H9 (cell line): Measurements from ENCODE around the gene MRPS34. TPM values are rescaled to one million over a fixed set of nuclear protein-coding genes. Genes with fewer than 3 reads are reported as not detected.

Source experiments
- DNase-seq: peaks from one replicate; pipeline ENCODE4 v3.0.0-alpha.2; 2017
- H2AFZ ChIP-seq: one replicate; pipeline ENCODE4 v1.6.1; 2013; ENCODE audit warnings: mild to moderate bottlenecking, low read length, control low read depth, moderate library complexity
- H2AK5ac ChIP-seq: 2 replicates; pipeline ENCODE4 v1.6.1; 2013; ENCODE audit warnings: low read length, control low read depth, mixed read lengths; ENCODE audit not compliant: insufficient read length
- H2BK120ac ChIP-seq: one replicate; pipeline ENCODE4 v1.6.1; 2013; ENCODE audit warnings: low read depth, mild to moderate bottlenecking, low read length, control low read depth, inconsistent platforms; ENCODE audit not compliant: poor library complexity, severe bottlenecking
- H2BK12ac ChIP-seq: 2 replicates; pipeline ENCODE4 v1.6.1; 2013; ENCODE audit warnings: low read length, control low read depth, mixed read lengths, low read depth; ENCODE audit not compliant: insufficient read length
- H2BK15ac ChIP-seq: 2 replicates; pipeline ENCODE4 v1.6.1; 2013; ENCODE audit warnings: low read depth, low read length, control low read depth
- H2BK20ac ChIP-seq: one replicate; pipeline ENCODE4 v1.6.1; 2013; ENCODE audit warnings: low read depth, mild to moderate bottlenecking, low read length, control low read depth, inconsistent platforms; ENCODE audit not compliant: poor library complexity, severe bottlenecking
- H2BK5ac ChIP-seq: 2 replicates; pipeline ENCODE4 v1.6.1; 2013; ENCODE audit warnings: low read length, control low read depth, mixed read lengths; ENCODE audit not compliant: insufficient read length
- H3K14ac ChIP-seq: 2 replicates; pipeline ENCODE4 v1.6.1; 2013; ENCODE audit warnings: low read length, control low read depth; ENCODE audit not compliant: insufficient read depth
- H3K18ac ChIP-seq: 2 replicates; pipeline ENCODE4 v1.6.1; 2013; ENCODE audit warnings: low read depth, mild to moderate bottlenecking, mixed read lengths, low read length, control low read depth; ENCODE audit not compliant: insufficient read length
- H3K23ac ChIP-seq: 2 replicates; pipeline ENCODE4 v1.6.1; 2013; ENCODE audit warnings: low read length, control low read depth, mixed read lengths, low read depth; ENCODE audit not compliant: insufficient read length
- H3K23me2 ChIP-seq: 2 replicates; pipeline ENCODE4 v1.6.1; 2013; ENCODE audit warnings: low read depth, mild to moderate bottlenecking, mixed read lengths, low read length, control low read depth; ENCODE audit not compliant: insufficient read length, poor library complexity, severe bottlenecking
- H3K27ac ChIP-seq: 2 replicates; pipeline ENCODE4 v1.5.1; 2013; ENCODE audit warnings: low read length, control low read depth, mixed read lengths, low read depth; ENCODE audit not compliant: insufficient read length
- H3K27me3 ChIP-seq: 2 replicates; pipeline ENCODE4 v1.6.1; 2013; ENCODE audit warnings: low read length, control low read depth, inconsistent platforms; ENCODE audit not compliant: insufficient read depth
- H3K4ac ChIP-seq: 2 replicates; pipeline ENCODE4 v1.6.1; 2013; ENCODE audit warnings: low read depth, mild to moderate bottlenecking, control low read depth, inconsistent platforms, low read length, moderate library complexity
- H3K4me1 ChIP-seq: 2 replicates; pipeline ENCODE4 v1.6.1; 2013; ENCODE audit warnings: low read length, control low read depth, inconsistent platforms; ENCODE audit not compliant: insufficient read depth
- H3K4me2 ChIP-seq: 2 replicates; pipeline ENCODE4 v1.6.1; 2013; ENCODE audit warnings: low read length, control low read depth, mixed read lengths; ENCODE audit not compliant: insufficient read length, insufficient read depth
- H3K56ac ChIP-seq: 2 replicates; pipeline ENCODE4 v1.6.1; 2013; ENCODE audit warnings: low read depth, mild to moderate bottlenecking, mixed read lengths, low read length, control low read depth; ENCODE audit not compliant: insufficient read length
- H3K79me1 ChIP-seq: 2 replicates; pipeline ENCODE4 v1.6.1; 2013; ENCODE audit warnings: low read depth, mild to moderate bottlenecking, moderate library complexity, low read length, control low read depth, inconsistent platforms; ENCODE audit not compliant: insufficient read depth, poor library complexity, severe bottlenecking
- H3K79me2 ChIP-seq: 2 replicates; pipeline ENCODE4 v1.6.1; 2013; ENCODE audit warnings: low read length, control low read depth, inconsistent platforms; ENCODE audit not compliant: insufficient read depth
- H3K9ac ChIP-seq: 2 replicates; pipeline ENCODE4 v1.6.1; 2013; ENCODE audit warnings: low read length, control low read depth, mixed read lengths; ENCODE audit not compliant: insufficient read length; ENCODE audit errors: extremely low read depth
- H3K9me3 ChIP-seq: one replicate; pipeline ENCODE4 v1.6.1; 2013; ENCODE audit warnings: low read depth, low read length, inconsistent platforms; ENCODE audit not compliant: control insufficient read depth
- H3T11ph ChIP-seq: one replicate; pipeline ENCODE4 v1.6.1; 2013; ENCODE audit warnings: mild to moderate bottlenecking, low read length, control low read depth, inconsistent platforms
- H4K20me1 ChIP-seq: one replicate; pipeline ENCODE4 v1.6.1; 2013; ENCODE audit not compliant: control insufficient read depth, insufficient read length, insufficient read depth
- H4K5ac ChIP-seq: 2 replicates; pipeline ENCODE4 v1.6.1; 2013; ENCODE audit warnings: low read depth, mild to moderate bottlenecking, mixed read lengths, low read length, control low read depth; ENCODE audit not compliant: insufficient read length
- H4K8ac ChIP-seq: replicated peaks from 2 replicates; pipeline ENCODE4 v1.6.1; 2013; ENCODE audit warnings: low read length, control low read depth, mixed read lengths, low read depth; ENCODE audit not compliant: insufficient read length
- H4K91ac ChIP-seq: 2 replicates; pipeline ENCODE4 v1.6.1; 2013; ENCODE audit warnings: low read depth, mild to moderate bottlenecking, moderate library complexity, mixed read lengths, low read length, control low read depth; ENCODE audit not compliant: insufficient read length
- H3K27ac Mint-ChIP-seq, 3 experiments: 2 replicates in 2 of 3; 3 replicates in 1 of 3; pipeline ENCODE4 v1.8.0; 2020 to 2021; ENCODE audit warnings: mixed read lengths in 3 of 3, mild to moderate bottlenecking in 1 of 3, moderate library complexity in 1 of 3
- H3K27me3 Mint-ChIP-seq: 2 replicates; pipeline ENCODE4 v1.8.0; 2021; ENCODE audit warnings: low read depth, mild to moderate bottlenecking, moderate library complexity, mixed read lengths
- H3K36me3 Mint-ChIP-seq, 3 experiments: 2 replicates in 2 of 3; 3 replicates in 1 of 3; pipeline ENCODE4 v1.8.0; 2020 to 2021; ENCODE audit warnings: low read depth in 3 of 3, mixed read lengths in 3 of 3; ENCODE audit not compliant: insufficient read depth in 1 of 3
- H3K4me1 Mint-ChIP-seq, 2 experiments: 2 replicates each; pipeline ENCODE4 v1.8.0; 2020; ENCODE audit warnings: mixed read lengths in 2 of 2
- H3K4me3 Mint-ChIP-seq, 2 experiments: 2 replicates in 1 of 2; 3 replicates in 1 of 2; pipeline ENCODE4 v1.8.0; 2020 to 2021; ENCODE audit warnings: mild to moderate bottlenecking in 2 of 2, mixed read lengths in 2 of 2, moderate library complexity in 1 of 2
- H3K9me3 Mint-ChIP-seq, 2 experiments: 2 replicates in 1 of 2; 3 replicates in 1 of 2; pipeline ENCODE4 v1.8.0; 2020; ENCODE audit warnings: mild to moderate bottlenecking in 2 of 2, mixed read lengths in 2 of 2, moderate library complexity in 1 of 2
- CTCF ChIP-seq: fragments of 200-600 bp; sonication (generic); conservative IDR thresholded peaks from 3 replicates; pipeline ENCODE4 v1.8.0; 2021; ENCODE audit warnings: antibody characterized with exemption, mild to moderate bottlenecking
- WGBS: extraction: QIAGEN DNeasy Blood & Tissue Kit; methylation state at CpG from one replicate; pipeline ENCODE4 v1.1.7; 2013; ENCODE audit warnings: missing lambda C conversion rate, low lambda C conversion rate, mixed read lengths; ENCODE audit not compliant: insufficient read length; ENCODE audit errors: extremely low coverage; 5-methylcytosine and 5-hydroxymethylcytosine counted together
- total RNA-seq: library from RNA; stranded (reverse); gene quantifications from 2 replicates; pipeline ENCODE4 v1.2.1, GENCODE V29; 2021

The MRPS34 gene
- total RNA-seq, 1 experiment from 2014 or later: 205 TPM

GRCh38 chr16:1752853-1753252 lies 20.1 kb downstream of the MRPS34 start:
- no CpG with 5 or more reads among the region's 14 CpGs for WGBS
- Histone ChIP-seq H3K18ac (no peak overlapping the region), H3K9ac (no peak overlapping the region), H2BK5ac (no peak overlapping the region), H4K8ac (no peak overlapping the region), H3K79me2 (no peaks in the 10 kb centered on the region), H3K27ac (no peak overlapping the region), H3K9me3 (no peaks in the 10 kb centered on the region), H3K4me2 (no peak overlapping the region), H3T11ph (no peak overlapping the region), H2AFZ (no peak overlapping the region), H4K20me1 (no peaks in the 10 kb centered on the region), H4K5ac (no peak overlapping the region), H2BK12ac (no peak overlapping the region), H3K4me1 (no peaks in the 10 kb centered on the region), H2BK20ac (no peak overlapping the region), H2BK120ac (no peak overlapping the region), H3K4ac (no peak overlapping the region), H2BK15ac (no peak overlapping the region), H3K14ac (no peak overlapping the region), H4K91ac (no peak overlapping the region), H3K56ac (no peak overlapping the region), H3K23ac (no peak overlapping the region), H3K79me1 (no peaks in the 10 kb centered on the region), H2AK5ac (no peak overlapping the region), H3K23me2 (no peaks in the 10 kb centered on the region), H3K27me3 (no peaks in the 10 kb centered on the region)
- Mint-ChIP-seq H3K4me1 (no peaks in the 10 kb centered on the region), H3K27ac (no peak overlapping the region), H3K36me3 (peaks cover 0 to 38% (median 34%) of the 10 kb centered on the region in 3 experiments; a peak in 6 of 7 replicates), H3K9me3 (no peaks in the 10 kb centered on the region), H3K4me3 (no peak overlapping the region), H3K27me3 (no peaks in the 10 kb centered on the region)
- no peak for DNase-seq
- TF ChIP-seq CTCF: no peak
